C1 segment of cervical spinal cord (tissue), 14 donors: ENCODE data around the gene MYH9.
"Not testable (repeated sequence)": the region's sequence is repeated elsewhere in the genome, so short reads cannot be mapped to it uniquely, and the experiment has no call there.

Source experiments
- DNase-seq, 14 donors: peaks; one replicate each; lab custom pipeline; 2025; lab: John Stamatoyannopoulos, UW

Gene MYH9

DNA sequence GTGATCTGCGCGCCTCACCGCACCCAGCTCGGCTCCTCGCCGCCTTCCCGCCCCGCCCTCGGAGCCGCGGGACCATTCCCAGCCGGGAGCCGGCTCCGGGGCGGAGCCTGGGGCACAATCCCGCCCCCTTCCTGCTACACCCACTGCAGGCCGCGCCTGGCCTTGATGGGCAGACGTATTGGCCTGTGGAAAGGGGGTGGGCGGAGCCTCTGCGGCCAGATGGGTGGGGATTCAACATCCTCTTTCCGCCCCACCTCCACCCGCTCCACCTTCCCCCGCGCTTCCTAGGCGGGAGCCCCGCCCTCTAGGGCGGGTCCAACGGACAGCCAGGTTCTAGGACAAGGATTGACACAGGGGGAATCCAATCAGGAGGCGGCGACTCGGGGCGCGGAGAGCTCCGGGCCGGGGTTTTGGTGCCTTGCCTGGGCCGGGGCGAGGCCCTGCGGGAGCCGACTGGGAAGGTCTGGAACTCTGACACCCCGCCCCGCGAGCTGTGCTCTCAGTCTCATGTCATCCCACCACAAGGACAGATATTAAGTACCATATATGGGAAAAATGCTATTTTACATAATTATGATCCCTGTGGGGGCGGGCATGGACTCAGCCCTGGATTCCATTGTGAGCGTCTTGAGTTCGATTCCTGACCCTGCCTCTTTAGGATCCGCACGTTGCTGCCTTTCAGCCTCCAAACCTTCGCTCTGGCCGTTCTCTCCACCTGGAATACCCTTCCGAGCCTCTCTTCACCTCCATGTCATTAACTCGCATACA, at the start of gene MYH9:
MYH9 (minus strand) TSS at position 9 of the 768 bp plus-strand sequence. CDS start 38,731 bp downstream, outside the sequence.
- DNase-seq, result peak; percentile 91 to 100 (median 98)

DNA sequence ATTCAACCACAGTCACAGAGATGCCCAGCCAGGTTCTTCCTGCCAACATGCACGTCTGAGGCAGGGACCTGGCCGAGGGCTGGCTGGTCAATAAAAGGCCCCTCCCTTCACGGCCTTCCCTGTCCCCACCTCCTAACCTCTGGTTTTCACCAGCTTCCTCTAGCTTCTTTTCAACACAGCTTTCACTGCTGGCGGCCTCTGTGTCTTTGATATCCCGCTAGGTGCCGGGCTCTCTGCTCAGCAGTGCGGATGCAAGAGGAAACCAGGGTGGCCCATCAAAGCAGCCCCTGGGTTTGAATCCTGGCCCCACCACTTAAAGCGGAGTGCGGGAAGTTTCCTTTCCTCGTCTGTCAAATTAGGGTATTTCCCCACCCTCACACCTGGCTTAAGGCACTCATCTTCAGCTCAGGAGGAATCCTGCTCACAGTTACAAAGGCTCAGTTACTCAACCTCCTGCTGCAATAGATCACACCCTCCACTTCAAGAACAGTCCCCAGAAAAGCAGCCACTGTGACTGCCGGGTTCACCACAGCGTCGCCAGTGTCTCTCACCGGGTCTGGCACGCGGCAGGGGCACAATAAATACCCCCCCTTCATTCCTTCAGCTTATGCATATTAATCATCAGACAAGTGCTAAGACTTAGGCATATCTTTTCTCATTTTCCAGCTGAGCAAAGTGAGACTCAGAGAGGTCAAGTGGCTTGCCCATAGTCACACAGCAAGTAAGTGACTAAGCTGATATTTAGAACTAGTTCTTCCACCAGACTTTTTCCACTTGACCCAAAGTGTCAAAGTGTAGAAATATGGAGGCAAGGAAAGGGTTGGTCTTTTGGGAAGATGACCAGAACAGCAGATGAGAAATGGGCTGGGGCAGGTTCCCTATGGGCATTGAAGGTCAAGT, 48.0 kb upstream of the MYH9 start:
- DNase-seq, result no peak

DNA sequence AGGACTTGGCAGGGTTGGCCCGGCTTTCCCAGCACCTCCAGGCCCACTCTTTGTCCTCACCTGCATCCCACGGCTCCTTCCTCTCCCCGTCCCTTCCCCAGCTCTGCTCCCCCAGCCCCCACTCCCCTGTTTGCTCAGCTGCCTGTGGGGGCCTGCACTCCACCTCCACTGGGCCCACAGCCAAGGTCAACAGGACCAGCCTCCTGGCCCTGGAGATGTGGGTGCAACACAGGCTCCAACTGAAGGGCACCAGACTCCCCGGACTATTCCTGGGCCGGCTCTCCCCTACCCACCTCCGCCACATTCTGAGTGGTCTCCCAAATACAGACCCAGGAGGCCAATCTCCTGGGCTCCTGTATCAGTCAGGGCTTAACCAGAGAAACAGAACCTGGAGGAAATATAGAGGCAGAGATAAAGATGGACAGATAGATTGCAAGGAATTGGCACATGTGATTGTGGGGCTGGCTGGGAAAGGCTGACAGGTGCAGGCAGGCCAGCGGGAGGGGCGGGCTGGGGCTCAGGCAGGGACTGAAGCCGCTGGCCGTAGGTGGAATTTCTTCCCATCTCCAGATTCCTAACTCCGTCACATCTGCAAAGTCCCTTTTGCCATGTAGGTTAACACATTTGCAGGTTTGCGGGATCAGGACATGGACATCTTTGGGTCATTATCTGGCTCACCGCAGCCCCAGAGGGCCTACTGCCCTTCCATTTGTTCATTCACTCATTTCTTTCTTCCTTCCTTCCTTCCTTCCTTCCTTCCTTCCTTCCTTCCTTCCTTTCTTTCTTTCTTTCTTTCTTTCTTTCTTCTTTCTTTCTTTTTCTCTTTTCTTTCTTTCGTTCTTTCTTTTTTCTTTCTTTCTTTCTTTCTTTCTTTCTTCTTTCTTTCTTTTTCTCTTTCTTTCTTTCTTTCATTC, 45.8 kb upstream of the MYH9 start:
- DNase-seq, result peak in 1 of 14 donors; percentile 47

- peak in 1 of 14 donors; percentile 26 for DNase-seq
These were observed 45.0 kb upstream of the MYH9 start for GRCh38 chr22:36432592-36433317.

DNA sequence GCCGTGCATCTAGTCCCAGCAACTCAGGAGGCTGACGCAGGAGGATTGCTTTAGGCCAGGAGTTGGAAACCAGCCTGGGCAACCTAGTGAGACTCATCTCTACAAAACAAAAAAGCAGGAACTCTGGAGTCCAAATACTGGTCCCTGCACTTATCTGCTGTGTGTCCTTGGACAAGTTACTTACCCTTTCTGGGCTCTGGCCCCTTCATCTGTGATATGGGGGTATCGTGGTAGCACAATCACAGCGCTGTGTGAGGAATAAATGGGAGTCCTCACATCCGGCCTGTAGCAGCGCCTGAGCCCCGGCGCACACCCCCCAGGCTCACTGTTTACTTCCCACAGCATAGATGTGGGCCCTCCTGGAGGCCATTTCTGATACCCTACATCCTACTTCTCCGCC, 44.2 kb upstream of the MYH9 start:
- no peak for DNase-seq

DNA sequence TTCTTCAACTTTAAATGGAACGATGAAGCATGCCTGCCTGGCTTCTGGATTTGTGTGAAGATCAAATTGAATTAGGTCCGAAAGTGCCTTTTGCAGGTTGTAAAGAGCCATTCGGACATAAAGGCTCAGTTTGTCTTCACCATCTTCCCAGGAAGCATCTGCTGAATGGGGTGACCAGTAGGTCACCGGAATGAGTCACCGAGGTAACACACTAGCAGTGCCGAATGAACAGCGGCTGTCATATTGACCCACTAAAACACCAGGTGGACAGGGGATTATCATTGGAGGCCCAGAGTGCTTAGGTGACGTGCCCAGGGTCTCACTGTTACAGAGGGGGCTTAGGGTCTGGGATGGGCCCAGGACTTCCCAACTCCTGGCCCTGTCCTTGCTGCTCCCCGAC, 43.1 kb upstream of the MYH9 start:
- DNase-seq, result no peak

GRCh38 chr22:36427952-36428351, 40.2 kb upstream of the MYH9 start:
- DNase-seq, result not testable (repeated sequence)

DNA sequence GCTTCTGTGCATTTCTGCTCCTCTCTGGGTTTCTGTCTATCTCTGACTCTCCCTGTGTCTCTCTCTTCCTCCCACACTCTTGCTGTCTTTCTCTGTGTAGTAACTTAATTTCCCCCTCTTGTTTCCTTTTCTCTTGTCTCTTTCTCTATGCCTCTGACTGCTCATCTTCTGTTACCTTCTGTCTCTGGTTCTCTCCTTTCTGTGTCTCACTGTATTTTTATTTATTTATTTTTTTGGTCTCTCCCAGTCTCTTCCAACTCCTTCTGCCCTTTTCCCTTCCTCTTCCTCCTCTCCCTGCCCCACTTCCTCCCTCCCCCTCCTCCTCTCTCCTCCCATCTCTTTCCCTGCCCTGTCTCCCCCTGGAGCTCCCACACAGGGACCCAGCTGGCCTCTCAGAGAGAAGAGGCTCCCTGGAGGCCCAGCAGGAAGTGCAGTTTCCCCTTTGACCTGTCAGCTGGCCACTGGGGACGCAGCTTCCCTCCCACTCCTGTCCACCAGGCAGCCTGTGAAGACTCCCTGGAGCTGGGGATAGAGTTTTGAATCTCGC, 38.3 kb upstream of the MYH9 start:
- peak in 1 of 14 donors; percentile 3 for DNase-seq

- DNase-seq, result no peak
These were observed 37.3 kb upstream of the MYH9 start for GRCh38 chr22:36424901-36425579.

DNA sequence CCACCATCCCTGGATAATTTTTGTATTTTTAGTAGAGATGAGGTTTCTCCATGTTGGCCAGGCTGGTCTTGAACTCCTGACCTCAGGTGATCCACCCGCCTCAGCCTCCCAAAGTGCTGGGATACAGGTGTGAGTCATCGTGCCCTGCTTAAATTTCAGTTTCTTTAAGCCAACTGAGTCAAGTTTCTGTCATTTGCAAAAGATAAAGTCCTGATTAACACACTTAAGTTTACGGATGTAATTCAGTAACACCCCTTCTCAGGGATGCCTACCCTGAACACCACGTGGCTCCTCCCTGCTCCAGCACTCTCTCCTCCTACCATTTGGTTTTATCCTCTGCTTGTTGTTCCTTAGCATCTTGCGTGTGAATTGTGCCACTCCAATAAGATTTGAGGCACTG, 36.7 kb upstream of the MYH9 start:
- DNase-seq, result not testable (repeated sequence)

GRCh38 chr22:36423461-36424404, 36.0 kb upstream of the MYH9 start:
- no peak for DNase-seq

DNA sequence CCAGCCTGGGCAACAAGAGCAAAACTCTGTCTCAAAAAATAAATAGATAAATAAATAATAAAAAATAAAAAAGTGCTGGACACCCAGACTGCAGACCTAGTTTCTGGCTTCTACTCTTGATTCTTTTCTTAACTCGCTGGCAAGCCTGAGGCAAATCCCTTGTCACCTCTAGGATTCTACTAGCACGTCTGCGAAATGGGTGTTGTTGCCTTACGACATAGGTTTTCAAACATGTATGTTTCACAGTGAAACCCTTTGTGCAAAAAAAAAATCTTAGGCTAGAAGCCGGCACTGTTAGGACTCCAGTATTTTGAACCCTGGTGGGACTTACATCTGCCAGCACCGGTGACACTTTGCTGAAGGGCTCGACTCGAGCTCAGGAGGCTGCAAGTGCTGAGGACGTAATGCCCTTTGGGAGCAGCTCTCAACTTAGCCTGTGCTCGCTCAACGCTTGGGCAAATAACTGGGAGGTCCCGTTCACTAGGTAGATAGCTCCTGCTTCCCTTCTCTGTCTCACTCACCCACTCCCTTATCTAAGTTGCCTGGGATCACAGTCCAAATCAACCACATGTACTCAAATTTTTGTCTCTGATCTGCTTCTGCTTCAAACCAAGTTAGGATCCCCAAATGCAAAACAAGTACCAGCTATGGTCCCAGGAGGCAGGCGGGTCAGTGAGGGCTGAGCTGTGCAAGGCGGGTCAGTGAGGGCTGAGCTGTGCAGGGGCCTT, 34.7 kb upstream of the MYH9 start:
- DNase-seq, result no peak

GRCh38 chr22:36419912-36420882, 32.4 kb upstream of the MYH9 start:
- DNase-seq, result no peak

DNA sequence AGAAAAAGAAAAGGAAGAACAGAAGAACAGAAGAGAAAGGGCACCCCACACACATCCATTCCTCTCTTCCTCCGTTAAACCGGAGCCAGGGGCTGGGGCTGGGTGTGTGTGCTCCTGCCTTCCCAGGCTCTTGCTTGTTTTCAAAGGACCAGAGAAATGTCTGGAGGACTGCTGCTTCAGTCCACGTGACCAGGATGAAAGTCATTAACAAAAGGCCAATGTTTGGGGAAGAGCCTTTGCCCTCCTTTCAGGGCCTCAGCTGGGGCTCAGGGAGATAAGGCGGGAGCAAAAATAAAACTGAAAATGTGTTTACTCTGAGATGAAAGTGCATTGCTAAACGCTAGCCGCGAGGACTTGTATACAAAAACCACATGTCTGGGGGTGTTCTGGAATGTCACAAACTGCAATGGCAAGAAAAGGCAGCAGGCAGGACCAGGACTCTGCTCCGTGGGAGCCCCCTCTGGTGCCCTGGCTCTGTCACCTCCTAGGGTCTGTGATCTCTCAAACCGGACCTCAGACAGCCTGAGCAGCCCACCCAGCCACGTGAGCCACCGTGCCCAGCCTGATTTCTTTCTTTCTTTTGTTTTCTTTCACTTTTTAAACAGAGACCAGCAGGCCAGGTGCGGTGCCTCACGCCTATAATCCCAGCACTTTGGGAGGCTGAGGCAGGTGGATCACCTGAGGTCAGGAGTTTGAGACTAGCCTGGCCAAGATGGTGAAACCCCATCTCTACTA, 31.6 kb upstream of the MYH9 start:
- DNase-seq, result peak in 8 of 14 donors; percentile 4 to 36 (median 28)

- DNase-seq, result no peak
These were observed 29.5 kb upstream of the MYH9 start for GRCh38 chr22:36417281-36417686.
